Measurements from ENCODE around the gene BPI.

DNA sequence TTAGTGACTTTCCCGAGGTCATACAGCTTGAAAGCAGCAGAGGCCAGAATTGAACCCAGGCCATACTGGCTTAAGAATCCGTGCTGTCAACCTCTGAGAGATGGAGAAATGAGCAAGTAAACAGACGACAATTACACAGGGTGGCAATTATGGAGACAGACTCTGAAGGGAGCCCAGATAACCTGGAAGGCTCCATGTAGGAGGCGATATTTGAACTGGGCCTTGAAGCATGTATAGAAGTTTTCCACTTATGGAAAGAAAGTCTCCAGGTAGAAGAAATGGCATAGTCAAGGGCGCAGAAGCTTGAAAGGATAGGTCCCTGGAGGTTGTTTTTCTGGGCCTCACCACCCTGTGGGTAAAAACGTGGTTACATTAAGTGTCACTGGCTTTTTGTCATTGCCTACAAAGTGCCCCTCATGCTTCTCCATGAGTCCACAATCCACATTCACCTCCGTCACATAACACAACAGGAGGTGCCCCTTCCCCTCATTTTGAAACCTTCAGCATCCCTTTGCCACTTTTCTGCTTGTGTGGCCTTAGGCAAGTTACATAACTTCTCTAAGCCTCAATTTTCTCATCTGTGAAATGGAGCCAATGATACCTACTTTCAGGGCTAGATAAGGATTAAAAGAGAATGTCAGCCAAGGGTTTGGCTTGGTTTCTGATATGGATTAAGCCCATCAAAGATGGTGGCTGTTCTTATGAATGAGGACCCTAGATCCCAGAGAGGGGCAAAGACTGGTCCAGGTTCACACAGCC, 5.9 kb upstream of the BPI start:
- TF ChIP-seq, protein P1, sequence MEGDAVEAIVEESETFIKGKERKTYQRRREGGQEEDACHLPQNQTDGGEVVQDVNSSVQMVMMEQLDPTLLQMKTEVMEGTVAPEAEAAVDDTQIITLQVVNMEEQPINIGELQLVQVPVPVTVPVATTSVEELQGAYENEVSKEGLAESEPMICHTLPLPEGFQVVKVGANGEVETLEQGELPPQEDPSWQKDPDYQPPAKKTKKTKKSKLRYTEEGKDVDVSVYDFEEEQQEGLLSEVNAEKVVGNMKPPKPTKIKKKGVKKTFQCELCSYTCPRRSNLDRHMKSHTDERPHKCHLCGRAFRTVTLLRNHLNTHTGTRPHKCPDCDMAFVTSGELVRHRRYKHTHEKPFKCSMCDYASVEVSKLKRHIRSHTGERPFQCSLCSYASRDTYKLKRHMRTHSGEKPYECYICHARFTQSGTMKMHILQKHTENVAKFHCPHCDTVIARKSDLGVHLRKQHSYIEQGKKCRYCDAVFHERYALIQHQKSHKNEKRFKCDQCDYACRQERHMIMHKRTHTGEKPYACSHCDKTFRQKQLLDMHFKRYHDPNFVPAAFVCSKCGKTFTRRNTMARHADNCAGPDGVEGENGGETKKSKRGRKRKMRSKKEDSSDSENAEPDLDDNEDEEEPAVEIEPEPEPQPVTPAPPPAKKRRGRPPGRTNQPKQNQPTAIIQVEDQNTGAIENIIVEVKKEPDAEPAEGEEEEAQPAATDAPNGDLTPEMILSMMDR (IDR thresholded peaks at IDR 0.05) = no peak
- no peak for TF ChIP-seq POLR2A (IDR thresholded peaks at IDR 0.05)

All from esophagus squamous epithelium (tissue), 4 donors.